ENCODE results near the gene MLC1. TPM values are rescaled to one million over a fixed set of nuclear protein-coding genes. Genes with fewer than 3 reads are reported as not detected.
A peak's percentile ranks its signal among the peaks of the same experiment; 100 is the strongest.
"Not testable (repeated sequence)": the region's sequence is repeated elsewhere in the genome, so short reads cannot be mapped to it uniquely, and the experiment has no call there.

The MLC1 gene
- total RNA-seq, 2 experiments from 2014 or later: 0.25 to 0.83 TPM

- Mint-ChIP-seq H3K36me3 (ENCODE audit: low read depth) (peaks cover 7% of the 10 kb centered on the region), H3K4me3 (no peak overlapping the region), H3K9me3 (peaks cover 25% of the 10 kb centered on the region), H3K27me3 (peaks cover 11% of the 10 kb centered on the region), H3K27ac (no peak overlapping the region), H3K4me1 (peaks cover 2% of the 10 kb centered on the region)
- CTCF ChIA-PET: no interaction called here
- no peak for DNase-seq
- POLR2A ChIA-PET: no interaction called here
Observed at GRCh38 chr22:50091092-50091768, 6.0 kb upstream of the MLC1 start.

GRCh38 chr22:50090412-50090714, 5.1 kb upstream of the MLC1 start:
- POLR2A ChIA-PET: no interaction called here
- H3K36me3 Mint-ChIP-seq (ENCODE audit: low read depth): peaks cover 7% of the 10 kb centered on the region
- CTCF ChIA-PET: no interaction called here

DNA sequence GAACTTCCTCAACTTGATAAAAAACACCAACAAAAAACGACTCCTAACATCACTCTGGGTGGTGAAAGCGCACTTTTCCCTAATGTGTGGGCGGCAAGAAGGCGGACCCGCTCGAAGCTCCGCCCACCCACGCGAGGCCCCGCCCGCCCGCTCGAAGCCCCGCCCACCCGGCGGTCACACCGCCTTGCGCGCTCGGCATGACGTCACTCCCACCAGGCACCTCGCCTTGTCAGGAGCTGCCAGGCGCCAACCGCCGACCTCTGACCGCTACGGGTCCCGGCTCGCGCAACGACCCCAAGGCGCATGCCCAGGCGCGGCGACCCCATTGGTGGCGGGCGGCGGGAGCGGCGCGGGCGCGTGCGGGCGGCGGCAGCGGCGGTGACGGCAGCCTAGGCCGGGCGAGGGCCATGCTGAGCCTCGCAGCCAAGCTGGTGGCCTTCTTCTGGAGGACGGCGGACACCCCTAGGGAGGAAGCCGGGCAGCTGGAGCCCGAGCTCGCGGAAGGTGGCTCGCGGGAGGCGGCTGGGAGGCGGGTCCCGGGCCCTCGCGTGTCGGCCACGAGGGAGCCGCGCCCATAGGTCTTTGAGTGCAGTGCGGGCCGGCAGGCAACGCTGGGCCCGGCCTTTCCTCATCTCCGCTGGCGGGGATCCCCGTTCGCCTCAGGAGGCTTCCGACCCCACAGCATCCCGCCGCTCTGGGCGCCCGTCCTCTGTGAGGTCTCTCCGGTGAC, 4.6 kb upstream of the MLC1 start, which contains the start of gene MOV10L1:
TSS of gene MOV10L1 (plus strand) at position 325 of the 730 bp plus-strand sequence. CDS start at position 408, 83 bp downstream.
- DNase-seq: no peak
- no peak within 1 kb of the TSS for H3K27ac Mint-ChIP-seq
- CTCF ChIA-PET: interaction anchor here (0.6 kb wide), 1 partner anchor 252 kb away, joined by 3 read pairs; no protein-coding TSS in a partner anchor
- peaks cover 7% of the 10 kb centered on the region for H3K36me3 Mint-ChIP-seq (ENCODE audit: low read depth)
- peaks cover 16% of the 10 kb centered on the region for H3K27me3 Mint-ChIP-seq
- peaks cover 2% of the 10 kb centered on the region for H3K4me1 Mint-ChIP-seq
- H3K4me3 Mint-ChIP-seq: no peak within 1 kb of the TSS
- H3K9me3 Mint-ChIP-seq: peaks cover 25% of the 10 kb centered on the region
- POLR2A ChIA-PET: no interaction called here

More at GRCh38 chr22:50090412-50090714, 5.1 kb upstream of the MLC1 start:
- DNase-seq: no peak
- Mint-ChIP-seq H3K4me1 (peaks cover 2% of the 10 kb centered on the region), H3K27me3 (peaks cover 12% of the 10 kb centered on the region), H3K9me3 (peaks cover 25% of the 10 kb centered on the region), H3K4me3 (no peak overlapping the region), H3K27ac (no peak overlapping the region)

DNA sequence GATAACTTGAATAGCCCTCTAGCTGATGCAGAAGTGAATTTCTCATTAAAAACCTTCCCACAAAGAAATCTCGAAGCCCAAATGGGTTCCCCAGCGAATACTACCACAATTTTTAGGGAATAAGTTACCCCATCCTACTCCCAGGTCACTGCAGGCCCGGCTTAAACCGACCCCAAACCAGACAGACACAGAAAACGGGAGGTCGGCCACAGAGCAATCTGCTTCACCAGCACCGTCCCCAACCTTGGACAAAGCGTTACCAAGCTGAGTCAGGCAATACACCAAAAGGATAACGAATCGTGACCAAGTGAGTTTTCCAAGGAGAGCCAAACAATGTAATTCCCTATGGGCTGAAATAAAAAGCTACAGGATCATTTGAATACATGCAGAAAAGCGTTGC, 4.0 kb upstream of the MLC1 start:
- Mint-ChIP-seq H3K4me3 (no peak overlapping the region), H3K27ac (no peak overlapping the region), H3K4me1 (peaks cover 2% of the 10 kb centered on the region), H3K36me3 (ENCODE audit: low read depth) (peaks cover 7% of the 10 kb centered on the region), H3K9me3 (peaks cover 25% of the 10 kb centered on the region), H3K27me3 (peaks cover 16% of the 10 kb centered on the region)
- no peak for DNase-seq
- ChIA-PET CTCF (no interaction called here), POLR2A (no interaction called here)

- no peak for DNase-seq
- POLR2A ChIA-PET: no interaction called here
- peaks cover 10% of the 10 kb centered on the region for H3K27me3 Mint-ChIP-seq
- no peak overlapping the region for H3K4me3 Mint-ChIP-seq
- peaks cover 2% of the 10 kb centered on the region for H3K4me1 Mint-ChIP-seq
- peaks cover 7% of the 10 kb centered on the region for H3K36me3 Mint-ChIP-seq (ENCODE audit: low read depth)
- CTCF ChIA-PET: interaction anchor here (0.9 kb wide), 1 partner anchor 36 kb away, joined by 3 read pairs; no protein-coding TSS in a partner anchor
- H3K9me3 Mint-ChIP-seq: peaks cover 25% of the 10 kb centered on the region
- H3K27ac Mint-ChIP-seq: no peak overlapping the region
Observed at GRCh38 chr22:50088096-50088495, 2.9 kb upstream of the MLC1 start.

- ChIA-PET POLR2A (no interaction called here), CTCF (interaction anchor here (0.9 kb wide), 1 partner anchor 36 kb away, joined by 3 read pairs; no protein-coding TSS in a partner anchor)
- Mint-ChIP-seq H3K36me3 (ENCODE audit: low read depth) (peaks cover 7% of the 10 kb centered on the region), H3K27me3 (peaks cover 10% of the 10 kb centered on the region), H3K9me3 (peaks cover 25% of the 10 kb centered on the region), H3K4me3 (no peak overlapping the region), H3K4me1 (peaks cover 2% of the 10 kb centered on the region), H3K27ac (no peak overlapping the region)
- DNase-seq: no peak
Observed at GRCh38 chr22:50087646-50088045, 2.4 kb upstream of the MLC1 start.

DNA sequence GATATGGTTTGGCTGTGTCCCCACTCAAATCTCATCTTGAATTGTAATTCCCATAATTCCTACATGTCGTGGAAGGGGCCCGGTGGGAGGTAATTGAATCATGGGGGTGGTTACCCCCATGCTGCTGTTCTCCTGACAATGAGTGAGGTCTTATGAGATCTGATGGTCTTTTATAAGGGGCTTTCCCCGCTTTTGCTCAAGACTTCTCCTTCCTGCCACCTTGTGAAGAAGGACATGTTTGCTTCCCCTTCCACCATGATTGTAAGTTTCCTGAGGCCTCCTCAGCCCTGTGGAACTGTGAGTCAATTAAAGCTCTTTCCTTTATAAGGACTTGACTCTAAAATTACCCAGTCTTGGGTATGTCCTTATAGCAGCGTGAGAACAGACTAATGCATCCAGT, 1.7 kb upstream of the MLC1 start:
- H3K27ac Mint-ChIP-seq; H3K4me1 Mint-ChIP-seq; POLR2A ChIA-PET; DNase-seq; CTCF ChIA-PET; H3K36me3 Mint-ChIP-seq (ENCODE audit: low read depth); H3K4me3 Mint-ChIP-seq: not testable (repeated sequence)
- Mint-ChIP-seq H3K27me3 (peaks cover 10% of the 10 kb centered on the region), H3K9me3 (peaks cover 25% of the 10 kb centered on the region)

GRCh38 chr22:50086526-50086925, 1.3 kb upstream of the MLC1 start:
- peaks cover 2% of the 10 kb centered on the region for H3K4me1 Mint-ChIP-seq
- no peak overlapping the region for H3K27ac Mint-ChIP-seq
- no peak overlapping the region for H3K4me3 Mint-ChIP-seq
- POLR2A ChIA-PET: no interaction called here
- CTCF ChIA-PET: no interaction called here
- DNase-seq: no peak
- peaks cover 7% of the 10 kb centered on the region for H3K36me3 Mint-ChIP-seq (ENCODE audit: low read depth)
- H3K9me3 Mint-ChIP-seq: peaks cover 25% of the 10 kb centered on the region
- H3K27me3 Mint-ChIP-seq: peaks cover 10% of the 10 kb centered on the region

DNA sequence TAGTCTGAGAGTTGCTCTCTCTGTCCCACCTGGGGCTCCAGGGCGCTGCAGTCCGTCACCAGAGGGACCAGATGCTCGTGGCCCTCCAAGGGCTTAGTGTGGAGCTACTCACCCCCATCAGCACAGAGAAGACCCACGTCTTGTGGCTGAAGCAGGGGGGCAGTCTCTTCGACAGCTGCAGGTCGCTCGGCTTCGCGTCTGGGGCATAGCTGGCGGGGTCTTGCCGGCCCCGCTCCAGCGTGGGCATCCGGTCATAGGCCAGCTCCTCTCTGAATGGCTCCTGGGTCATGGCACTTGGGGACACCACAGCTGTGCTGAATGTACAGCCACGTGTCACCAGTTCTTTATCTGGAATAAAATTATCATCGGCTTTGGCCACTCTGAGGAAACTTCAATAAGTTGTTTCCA, 608 bp downstream of the MLC1 start:
- no peak overlapping the region for H3K4me3 Mint-ChIP-seq
- ChIA-PET CTCF (interaction anchor here (0.9 to 1.5 kb wide), 3 partner anchors 54 to 145 kb away, joined by 3 to 4 read pairs (median 3); no protein-coding TSS in a partner anchor), POLR2A (no interaction called here)
- H3K4me1 Mint-ChIP-seq: peaks cover 2% of the 10 kb centered on the region
- no peak overlapping the region for H3K27ac Mint-ChIP-seq
- peak; percentile 3 for DNase-seq
- H3K27me3 Mint-ChIP-seq: peaks cover 10% of the 10 kb centered on the region
- peaks cover 21% of the 10 kb centered on the region for H3K9me3 Mint-ChIP-seq
- H3K36me3 Mint-ChIP-seq (ENCODE audit: low read depth): peaks cover 7% of the 10 kb centered on the region

- Mint-ChIP-seq H3K27me3 (peaks cover 10% of the 10 kb centered on the region), H3K36me3 (ENCODE audit: low read depth) (peaks cover 7% of the 10 kb centered on the region), H3K4me1 (peaks cover 2% of the 10 kb centered on the region), H3K9me3 (peaks cover 16% of the 10 kb centered on the region), H3K4me3 (no peak overlapping the region), H3K27ac (no peak overlapping the region)
- DNase-seq: peak; percentile 3
- CTCF ChIA-PET: interaction anchor here (0.9 to 1.5 kb wide), 3 partner anchors 54 to 144 kb away, joined by 3 to 4 read pairs (median 3); no protein-coding TSS in a partner anchor
- POLR2A ChIA-PET: no interaction called here
Observed at GRCh38 chr22:50084080-50084477, 1.1 kb downstream of the MLC1 start.

GRCh38 chr22:50083462-50084079, 1.7 kb downstream of the MLC1 start:
- POLR2A ChIA-PET: no interaction called here
- peaks cover 2% of the 10 kb centered on the region for H3K4me1 Mint-ChIP-seq
- H3K36me3 Mint-ChIP-seq (ENCODE audit: low read depth): peaks cover 7% of the 10 kb centered on the region
- no peak for DNase-seq
- no peak overlapping the region for H3K27ac Mint-ChIP-seq
- peaks cover 16% of the 10 kb centered on the region for H3K9me3 Mint-ChIP-seq
- no peak overlapping the region for H3K4me3 Mint-ChIP-seq
- H3K27me3 Mint-ChIP-seq: peaks cover 10% of the 10 kb centered on the region
- CTCF ChIA-PET: interaction anchor here (0.6 to 1.1 kb wide), 2 partner anchors 137 to 249 kb away, joined by 3 read pairs; no protein-coding TSS in a partner anchor

DNA sequence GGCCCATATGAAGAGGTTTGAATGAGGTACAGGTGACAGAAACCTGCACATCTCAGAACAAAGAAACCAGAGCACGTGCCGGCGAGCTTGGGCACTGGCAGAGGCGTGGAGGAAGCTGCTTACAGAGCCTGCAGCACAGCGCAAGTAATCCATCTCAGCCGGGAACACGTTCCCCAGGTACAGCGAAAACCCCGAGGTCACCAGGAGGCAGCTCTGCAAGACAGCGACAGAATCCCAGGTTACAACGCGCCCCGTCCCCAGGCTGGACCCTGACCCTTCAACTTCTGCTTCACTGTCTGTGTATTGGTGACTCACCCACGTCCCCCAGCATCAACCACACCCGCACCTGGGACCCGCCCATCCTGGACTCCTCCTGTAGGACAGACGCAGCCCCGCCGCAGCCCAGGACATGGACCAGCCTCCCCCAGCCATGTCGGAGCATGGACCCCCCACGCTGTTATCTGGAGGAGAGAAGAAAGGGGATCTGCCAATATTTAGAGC, 2.2 kb downstream of the MLC1 start:
- no peak for DNase-seq
- Mint-ChIP-seq H3K4me1 (peaks cover 2% of the 10 kb centered on the region), H3K36me3 (ENCODE audit: low read depth) (peaks cover 7% of the 10 kb centered on the region), H3K27me3 (peaks cover 10% of the 10 kb centered on the region), H3K4me3 (no peak overlapping the region), H3K9me3 (peaks cover 15% of the 10 kb centered on the region), H3K27ac (no peak overlapping the region)
- ChIA-PET POLR2A (no interaction called here), CTCF (interaction anchor here (0.6 kb wide), 1 partner anchor 249 kb away, joined by 3 read pairs; no protein-coding TSS in a partner anchor)

DNA sequence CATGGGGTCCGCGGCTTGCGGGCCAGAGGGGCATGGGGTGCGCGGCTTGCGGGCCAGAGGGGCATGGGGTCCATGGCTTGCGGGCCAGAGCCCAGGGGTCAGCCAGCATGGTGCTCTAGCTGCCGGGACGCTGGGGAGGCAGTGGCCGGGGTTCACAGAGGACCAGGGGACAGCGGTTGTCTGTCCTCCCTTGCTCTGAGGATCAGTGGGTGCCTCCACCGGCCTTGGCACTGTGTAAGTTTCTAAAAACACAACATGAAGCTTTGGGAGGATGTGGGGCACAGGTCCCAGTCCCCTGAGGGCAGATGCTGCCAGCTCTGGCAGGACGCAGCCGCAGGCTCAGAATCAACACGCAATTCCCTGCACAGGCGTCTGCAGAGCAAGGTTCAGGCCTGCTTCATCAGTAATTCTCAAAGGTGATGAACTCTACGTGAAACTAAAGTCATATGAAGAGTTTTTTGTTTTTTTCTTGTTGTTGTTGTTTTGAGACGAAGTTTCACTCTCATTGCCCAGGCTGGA, 3.0 kb downstream of the MLC1 start:
- Mint-ChIP-seq H3K36me3 (ENCODE audit: low read depth) (peaks cover 5% of the 10 kb centered on the region), H3K27me3 (peaks cover 8% of the 10 kb centered on the region), H3K27ac (no peak overlapping the region), H3K4me1 (peaks cover 2% of the 10 kb centered on the region), H3K9me3 (peaks cover 9% of the 10 kb centered on the region), H3K4me3 (no peak overlapping the region)
- POLR2A ChIA-PET: no interaction called here
- CTCF ChIA-PET: no interaction called here
- no peak for DNase-seq

All from activated CD4-positive, alpha-beta T cell treated with anti-CD3 and anti-CD28 coated beads, Interleukin-2, amount 10 ng/mL, durations not matched to agents 7 days and 5 days (primary cell).